IMR-90 (cell line): ENCODE data around the gene USP9X. TPM values are rescaled to one million over a fixed set of nuclear protein-coding genes. Genes with fewer than 3 reads are reported as not detected.

Experiments used
- ATAC-seq: fragments of 200-7000 bp; cut with Tn5 transposase; 2 replicates; pipeline ENCODE4 v1.9.1; 2020; ENCODE audit warnings: low read depth, mild to moderate bottlenecking, moderate library complexity
- BruUV-seq: library from RNA; stranded (reverse); fragments of 400-500 nt; replicated peaks from 2 replicates; lab custom pipeline; 2021; lab: Mats Ljungman, UMichigan
- CTCF ChIA-PET: fragments of 300-600 bp; formaldehyde crosslinking; extraction: SDS; loops from one replicate; lab custom pipeline; 2021; ENCODE audit warnings: antibody characterized with exemption; lab: Yijun Ruan, JAX
- POLR2A ChIA-PET: fragments of 300-600 bp; sonication (Branson Sonifier 250); formaldehyde crosslinking; loops from one replicate; lab custom pipeline; 2022; ENCODE audit warnings: antibody characterized with exemption; ENCODE audit not compliant: unreplicated experiment; lab: Charles Lee
- DNase-seq: peaks from one replicate; pipeline ENCODE4 v3.0.0; 2013
- H2AFZ ChIP-seq: replicated peaks from 2 replicates; pipeline ENCODE3; 2013; ENCODE audit warnings: low read length, mild to moderate bottlenecking; ENCODE audit not compliant: poor library complexity
- H2AK5ac ChIP-seq: 2 replicates; pipeline ENCODE4 v1.6.1; 2013; ENCODE audit warnings: low read depth, low read length, inconsistent platforms
- H2AK9ac ChIP-seq: replicated peaks from 2 replicates; pipeline ENCODE3; 2013; ENCODE audit warnings: mild to moderate bottlenecking, low read depth, low read length, moderate library complexity; ENCODE audit not compliant: poor library complexity
- H2BK120ac ChIP-seq: 2 replicates; pipeline ENCODE4 v1.6.1; 2013; ENCODE audit warnings: low read depth, low read length, inconsistent platforms
- H2BK15ac ChIP-seq: 3 replicates; pipeline ENCODE4 v1.6.1; 2013; ENCODE audit warnings: low read depth, low read length, inconsistent platforms
- H2BK20ac ChIP-seq: 2 replicates; pipeline ENCODE4 v1.6.1; 2013; ENCODE audit warnings: low read depth, mild to moderate bottlenecking, inconsistent platforms, low read length, moderate library complexity
- H2BK5ac ChIP-seq: 2 replicates; pipeline ENCODE4 v1.6.1; 2013; ENCODE audit warnings: mild to moderate bottlenecking, low read depth, low read length, inconsistent platforms; ENCODE audit not compliant: poor library complexity, severe bottlenecking
- H3K14ac ChIP-seq: replicated peaks from 2 replicates; pipeline ENCODE4 v1.6.1; 2013; ENCODE audit warnings: low read depth, low read length, inconsistent platforms
- H3K18ac ChIP-seq: 2 replicates; pipeline ENCODE4 v1.6.1; 2013; ENCODE audit warnings: low read depth, low read length, control low read depth
- H3K23ac ChIP-seq: 2 replicates; pipeline ENCODE4 v1.6.1; 2013; ENCODE audit warnings: low read depth, low read length, inconsistent platforms
- H3K27ac ChIP-seq: 2 replicates; pipeline ENCODE4 v1.5.1; 2013; ENCODE audit warnings: mild to moderate bottlenecking, control low read depth, low read length; ENCODE audit not compliant: insufficient read depth
- H3K27me3 ChIP-seq: 2 replicates; pipeline ENCODE4 v1.6.1; 2013; ENCODE audit warnings: low read length; ENCODE audit not compliant: control insufficient read depth, insufficient read depth
- H3K36me3 ChIP-seq: 2 replicates; pipeline ENCODE4 v1.6.1; 2013; ENCODE audit warnings: low read length, mixed read lengths; ENCODE audit not compliant: control insufficient read depth, insufficient read depth
- H3K4ac ChIP-seq: 2 replicates; pipeline ENCODE4 v1.6.1; 2013; ENCODE audit warnings: low read depth, low read length, inconsistent platforms
- H3K4me1 ChIP-seq: 2 replicates; pipeline ENCODE4 v1.6.1; 2013; ENCODE audit warnings: low read length, mixed read lengths; ENCODE audit not compliant: control insufficient read depth, insufficient read depth
- H3K4me2 ChIP-seq: 2 replicates; pipeline ENCODE4 v1.6.1; 2013; ENCODE audit warnings: low read depth, mild to moderate bottlenecking, control low read depth, low read length, moderate library complexity
- H3K4me3 ChIP-seq: 2 replicates; pipeline ENCODE4 v1.5.1; 2013; ENCODE audit warnings: low read depth, mild to moderate bottlenecking, control low read depth, low read length, moderate library complexity; ENCODE audit not compliant: insufficient read depth
- H3K56ac ChIP-seq: 2 replicates; pipeline ENCODE4 v1.6.1; 2013; ENCODE audit warnings: low read length, inconsistent platforms; ENCODE audit not compliant: insufficient read depth; ENCODE audit errors: extremely low read depth
- H3K79me1 ChIP-seq, 2 experiments: 2 replicates each; pipeline ENCODE4 v1.6.1; 2013; ENCODE audit warnings: low read length in 2 of 2, inconsistent platforms in 1 of 2, low read depth in 1 of 2
- H3K9ac ChIP-seq: 2 replicates; pipeline ENCODE4 v1.6.1; 2013; ENCODE audit warnings: low read depth, low read length, control low read depth
- H3K9me1 ChIP-seq: 2 replicates; pipeline ENCODE4 v1.6.1; 2013; ENCODE audit warnings: low read length, inconsistent platforms; ENCODE audit not compliant: insufficient read depth
- H3K9me3 ChIP-seq: 2 replicates; pipeline ENCODE4 v1.6.1; 2013; ENCODE audit warnings: low read length; ENCODE audit not compliant: control insufficient read depth, insufficient read depth
- H4K20me1 ChIP-seq: 2 replicates; pipeline ENCODE4 v1.6.1; 2013; ENCODE audit warnings: low read length, inconsistent platforms; ENCODE audit not compliant: insufficient read depth
- H4K5ac ChIP-seq: 2 replicates; pipeline ENCODE4 v1.6.1; 2013; ENCODE audit warnings: mild to moderate bottlenecking, low read depth, low read length, control low read depth
- H4K8ac ChIP-seq, 2 experiments: 2 replicates each; pipeline ENCODE4 v1.6.1; 2013; ENCODE audit warnings: low read depth in 2 of 2, low read length in 2 of 2, control low read depth in 1 of 2, inconsistent platforms in 1 of 2
- H4K91ac ChIP-seq: 2 replicates; pipeline ENCODE4 v1.6.1; 2013; ENCODE audit warnings: low read depth, low read length, inconsistent platforms; ENCODE audit not compliant: insufficient read depth
- BHLHE40 ChIP-seq: fragments of 150-350 bp; IDR thresholded peaks from 2 replicates; pipeline ENCODE4 v1.6.1; 2016; ENCODE audit warnings: mild to moderate bottlenecking, low read depth, low read length
- CHD1 ChIP-seq: IDR thresholded peaks from 2 replicates; pipeline ENCODE4 v1.6.1; 2012; ENCODE audit warnings: low read depth, low read length, improper control_type of control experiment
- FOS ChIP-seq: fragments of 150-350 bp; IDR thresholded peaks from 2 replicates; pipeline ENCODE4 v1.6.1; 2016; ENCODE audit warnings: low read depth, low read length
- MAFK ChIP-seq: IDR thresholded peaks from 2 replicates; pipeline ENCODE4 v1.6.1; 2012; ENCODE audit warnings: low read depth, low read length, improper control_type of control experiment
- MAZ ChIP-seq: IDR thresholded peaks from 2 replicates; pipeline ENCODE4 v1.6.1; 2012; ENCODE audit warnings: low read depth, mild to moderate bottlenecking, low read length, improper control_type of control experiment, moderate library complexity, borderline replicate concordance
- MXI1 ChIP-seq: IDR thresholded peaks from 2 replicates; pipeline ENCODE4 v1.6.1; 2012; ENCODE audit warnings: low read depth, mild to moderate bottlenecking, low read length, moderate library complexity, borderline replicate concordance
- RCOR1 ChIP-seq: IDR thresholded peaks from 2 replicates; pipeline ENCODE4 v1.6.1; 2012; ENCODE audit warnings: mild to moderate bottlenecking, low read length, improper control_type of control experiment; ENCODE audit not compliant: insufficient replicate concordance
- RFX5 ChIP-seq: IDR thresholded peaks from 2 replicates; pipeline ENCODE4 v1.8.0; 2012; ENCODE audit warnings: low read depth, mild to moderate bottlenecking, low read length, moderate library complexity
- SMC3 ChIP-seq: fragments of 150-350 bp; IDR thresholded peaks from 2 replicates; pipeline ENCODE4 v1.6.1; 2016; ENCODE audit warnings: low read depth, mild to moderate bottlenecking, antibody characterized with exemption, low read length, moderate library complexity
- WGBS, 2 experiments: methylation state at CpG; one replicate each; pipeline versions ENCODE4 v1.1.5 to v1.1.7; 2013; ENCODE audit warnings: missing lambda C conversion rate in 2 of 2; ENCODE audit not compliant: insufficient read length in 1 of 2; ENCODE audit errors: extremely low coverage in 2 of 2; 5-methylcytosine and 5-hydroxymethylcytosine counted together
- dilution Hi-C: fragments of 300-500 bp; cut with HindIII; formaldehyde crosslinking; loops from one replicate; pipeline ENCODE4 v1.14.3; 2018; ENCODE audit warnings: low sequenced_read_pairs; ENCODE audit not compliant: unreplicated experiment
- in situ Hi-C: fragments of 300-500 bp; cut with MboI; formaldehyde crosslinking; loops from 3 replicates; pipeline ENCODE4 v1.14.3; 2019; ENCODE audit warnings: low sequenced_read_pairs, inconsistent platforms, mixed read lengths
- intact Hi-C: fragments of 100-400 bp; cut with micrococcal nuclease; formaldehyde crosslinking; loops from 2 replicates; pipeline ENCODE4 v1.10.0; 2022
- polyA plus RNA-seq, 3 experiments: library from polyadenylated mRNA; depleted of rRNA; stranded (reverse); fragments of >200 nt; gene quantifications; 2 replicates each; pipeline ENCODE4 v1.2.3, GENCODE V29; 2012; ENCODE audit warnings: low replicate concordance in 1 of 3
- total RNA-seq: library from RNA; depleted of rRNA; stranded (reverse); fragments of >200 nt; gene quantifications from 2 replicates; pipeline ENCODE4 v1.2.3, GENCODE V29; 2012
- TF ChIP-seq, protein P1 (sequence below): conservative IDR thresholded peaks from 2 replicates; pipeline ENCODE4 v1.5.1; 2012; ENCODE audit warnings: mild to moderate bottlenecking, low read depth, low read length, improper control_type of control experiment
- TF ChIP-seq, protein P2 (sequence below): fragments of 150-350 bp; IDR thresholded peaks from 2 replicates; pipeline ENCODE4 v1.6.1; 2016; ENCODE audit warnings: low read depth, mild to moderate bottlenecking, low read length, moderate library complexity, borderline replicate concordance

The USP9X gene
- total and polyA plus RNA-seq, 2 of the 4 experiments (the other 2 are of a cell fraction): 17.5 to 104 TPM

DNA sequence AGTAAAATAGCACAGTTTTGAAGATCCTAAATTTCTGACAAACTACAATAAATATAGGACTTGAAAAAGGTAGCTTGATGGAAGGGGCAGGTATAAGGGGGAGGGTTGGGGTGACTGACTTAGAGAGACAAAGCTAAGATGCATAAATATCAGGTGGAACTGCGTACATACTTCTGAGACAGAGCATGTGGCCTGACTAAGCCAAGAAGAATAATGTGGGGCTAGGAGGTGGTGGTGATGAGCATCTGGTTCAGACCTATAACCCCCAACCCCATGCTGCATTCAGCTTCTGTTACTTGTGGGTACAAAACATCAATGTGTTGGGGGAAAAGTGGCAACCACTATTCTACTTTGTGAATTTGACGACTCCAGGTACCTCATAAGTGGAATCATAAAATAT, 19.8 kb downstream of the USP9X start:
- intact Hi-C loops (no loop called here), in situ Hi-C loops (no loop called here), dilution Hi-C loops (no loop called here)
- DNase-seq: no peak
- Histone ChIP-seq H3K9ac (no peak overlapping the region), H3K4ac (no peak overlapping the region), H3K4me1 (no peaks in the 10 kb centered on the region), H3K9me3 (peaks cover 4% of the 10 kb centered on the region), H3K14ac (no peak overlapping the region), H4K5ac (no peak overlapping the region), H4K8ac (no peak overlapping the region), H4K91ac (no peak overlapping the region), H3K27me3 (peaks cover 2% of the 10 kb centered on the region), H3K56ac (no peak overlapping the region), H3K4me3 (no peak overlapping the region), H2BK20ac (no peak overlapping the region), H2AK9ac (no peak overlapping the region), H2AK5ac (no peak overlapping the region), H3K79me1 (peaks cover 2 to 23% of the 10 kb centered on the region in 2 experiments; a peak in 2 of 4 replicates), H3K18ac (no peak overlapping the region), H2BK5ac (no peak overlapping the region), H2BK120ac (no peak overlapping the region), H2BK15ac (no peak overlapping the region), H3K4me2 (no peak overlapping the region), H3K36me3 (no peaks in the 10 kb centered on the region), H2AFZ (no peak overlapping the region), H3K23ac (no peak overlapping the region), H3K27ac (no peak overlapping the region), H4K20me1 (peaks cover 84% of the 10 kb centered on the region), H3K9me1 (peaks cover 4% of the 10 kb centered on the region; the same call in 1 of the 2 replicates)
- ATAC-seq: no peak
- ChIA-PET CTCF (interaction anchor here (0.8 kb wide), 1 partner anchor 10 kb away, joined by 4 read pairs; no protein-coding TSS in a partner anchor), POLR2A (no interaction called here)
- no CpG with 5 or more reads among the region's 2 CpGs for WGBS, 2 experiments
- no TSS peak for BruUV-seq
- no peak for TF ChIP-seq FOS
- TF ChIP-seq, protein P1, sequence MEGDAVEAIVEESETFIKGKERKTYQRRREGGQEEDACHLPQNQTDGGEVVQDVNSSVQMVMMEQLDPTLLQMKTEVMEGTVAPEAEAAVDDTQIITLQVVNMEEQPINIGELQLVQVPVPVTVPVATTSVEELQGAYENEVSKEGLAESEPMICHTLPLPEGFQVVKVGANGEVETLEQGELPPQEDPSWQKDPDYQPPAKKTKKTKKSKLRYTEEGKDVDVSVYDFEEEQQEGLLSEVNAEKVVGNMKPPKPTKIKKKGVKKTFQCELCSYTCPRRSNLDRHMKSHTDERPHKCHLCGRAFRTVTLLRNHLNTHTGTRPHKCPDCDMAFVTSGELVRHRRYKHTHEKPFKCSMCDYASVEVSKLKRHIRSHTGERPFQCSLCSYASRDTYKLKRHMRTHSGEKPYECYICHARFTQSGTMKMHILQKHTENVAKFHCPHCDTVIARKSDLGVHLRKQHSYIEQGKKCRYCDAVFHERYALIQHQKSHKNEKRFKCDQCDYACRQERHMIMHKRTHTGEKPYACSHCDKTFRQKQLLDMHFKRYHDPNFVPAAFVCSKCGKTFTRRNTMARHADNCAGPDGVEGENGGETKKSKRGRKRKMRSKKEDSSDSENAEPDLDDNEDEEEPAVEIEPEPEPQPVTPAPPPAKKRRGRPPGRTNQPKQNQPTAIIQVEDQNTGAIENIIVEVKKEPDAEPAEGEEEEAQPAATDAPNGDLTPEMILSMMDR: no peak
- no peak for TF ChIP-seq CHD1
- TF ChIP-seq SMC3: no peak
- no peak for TF ChIP-seq MAZ
- TF ChIP-seq, protein P2, sequence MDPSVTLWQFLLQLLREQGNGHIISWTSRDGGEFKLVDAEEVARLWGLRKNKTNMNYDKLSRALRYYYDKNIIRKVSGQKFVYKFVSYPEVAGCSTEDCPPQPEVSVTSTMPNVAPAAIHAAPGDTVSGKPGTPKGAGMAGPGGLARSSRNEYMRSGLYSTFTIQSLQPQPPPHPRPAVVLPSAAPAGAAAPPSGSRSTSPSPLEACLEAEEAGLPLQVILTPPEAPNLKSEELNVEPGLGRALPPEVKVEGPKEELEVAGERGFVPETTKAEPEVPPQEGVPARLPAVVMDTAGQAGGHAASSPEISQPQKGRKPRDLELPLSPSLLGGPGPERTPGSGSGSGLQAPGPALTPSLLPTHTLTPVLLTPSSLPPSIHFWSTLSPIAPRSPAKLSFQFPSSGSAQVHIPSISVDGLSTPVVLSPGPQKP: no peak
- TF ChIP-seq BHLHE40: no peak
- TF ChIP-seq MXI1: no peak
- TF ChIP-seq MAFK: no peak
- TF ChIP-seq RFX5: no peak
- TF ChIP-seq RCOR1: no peak
